Activated T-cell treated with anti-CD3 and anti-CD28 coated beads for 1 hour (primary cell): ENCODE data around the gene ZNF835.

ENCODE experiments used
- DNase-seq: peaks from one replicate; pipeline ENCODE4 v3.0.0-alpha.2; 2020; ENCODE audit warnings: low read depth

ZNF835 gene

GRCh38 chr19:56663931-56664500 is 7.5 kb downstream of the ZNF835 start:
- DNase-seq, result no peak

GRCh38 chr19:56661248-56661647 is 10.3 kb downstream of the ZNF835 start:
- DNase-seq, result no peak

GRCh38 chr19:56660381-56661107 is 11.0 kb downstream of the ZNF835 start:
- no peak for DNase-seq

- DNase-seq, result no peak
Measured at GRCh38 chr19:56654151-56654550, 17.4 kb downstream of the ZNF835 start.

GRCh38 chr19:56643460-56643955 is 28.0 kb downstream of the ZNF835 start:
- DNase-seq, result no peak

- no peak for DNase-seq
Measured at GRCh38 chr19:56642711-56643459, 28.7 kb downstream of the ZNF835 start, which contains the start of gene SMIM17. SMIM17 (plus strand) TSS chr19:56643159; CDS start chr19:56645668, 2,509 bp downstream.

GRCh38 chr19:56639217-56639616 is 32.3 kb downstream of the ZNF835 start:
- no peak for DNase-seq

- DNase-seq, result no peak
Measured at GRCh38 chr19:56637976-56638555, 33.5 kb downstream of the ZNF835 start.

- no peak for DNase-seq
Measured at GRCh38 chr19:56633021-56633420, 38.5 kb downstream of the ZNF835 start.

GRCh38 chr19:56625708-56626107 is 45.8 kb downstream of the ZNF835 start:
- DNase-seq, result no peak

GRCh38 chr19:56623006-56623405 is 48.6 kb downstream of the ZNF835 start:
- no peak for DNase-seq

- DNase-seq, result no peak
Measured at GRCh38 chr19:56622374-56622773, 49.2 kb downstream of the ZNF835 start.

GRCh38 chr19:56619121-56619520 is 52.4 kb downstream of the ZNF835 start:
- DNase-seq, result no peak

GRCh38 chr19:56617531-56617930 is 54.0 kb downstream of the ZNF835 start:
- no peak for DNase-seq

GRCh38 chr19:56613639-56614038 is 57.9 kb downstream of the ZNF835 start:
- no peak for DNase-seq

- DNase-seq, result no peak
Measured at GRCh38 chr19:56612737-56613136, 58.8 kb downstream of the ZNF835 start.
